Measurements from ENCODE around the gene DCTN1.
A peak's percentile ranks its signal among the peaks of the same experiment; 100 is the strongest.
"Not testable (repeated sequence)": the region's sequence is repeated elsewhere in the genome, so short reads cannot be mapped to it uniquely, and the experiment has no call there.

Gene DCTN1

GRCh38 chr2:74357627-74358026, 22.5 kb downstream of the DCTN1 start:
- no peak for TF ChIP-seq CTCF (IDR thresholded peaks at IDR 0.05; ENCODE audit: extremely low read depth, missing control alignments)
- DNase-seq (ENCODE audit: low spot score) = no peak

- no peak for DNase-seq (ENCODE audit: low spot score)
- TF ChIP-seq CTCF (IDR thresholded peaks at IDR 0.05; ENCODE audit: extremely low read depth, missing control alignments) = no peak
Observed at GRCh38 chr2:74349889-74350288, 30.2 kb downstream of the DCTN1 start.

GRCh38 chr2:74347742-74348141, 32.4 kb downstream of the DCTN1 start:
- TF ChIP-seq CTCF (IDR thresholded peaks at IDR 0.05; ENCODE audit: extremely low read depth, missing control alignments) = no peak
- no peak for DNase-seq (ENCODE audit: low spot score)

GRCh38 chr2:74347303-74347702, 32.8 kb downstream of the DCTN1 start:
- no peak for DNase-seq (ENCODE audit: low spot score)
- TF ChIP-seq CTCF (IDR thresholded peaks at IDR 0.05; ENCODE audit: extremely low read depth, missing control alignments) = no peak

- DNase-seq (ENCODE audit: low spot score) = no peak
- no peak for TF ChIP-seq CTCF (IDR thresholded peaks at IDR 0.05; ENCODE audit: extremely low read depth, missing control alignments)
Observed at GRCh38 chr2:74345272-74345943, 34.7 kb downstream of the DCTN1 start.

- DNase-seq (ENCODE audit: low spot score) = no peak
- no peak for TF ChIP-seq CTCF (IDR thresholded peaks at IDR 0.05; ENCODE audit: extremely low read depth, missing control alignments)
Observed at GRCh38 chr2:74343316-74343715, 36.8 kb downstream of the DCTN1 start, which contains the start of gene SLC4A5. SLC4A5 (minus strand) TSS chr2:74343416; CDS start chr2:74315023, 28,393 bp downstream.

- DNase-seq (ENCODE audit: low spot score) = not testable (repeated sequence)
Observed at GRCh38 chr2:74336227-74336626, 43.9 kb downstream of the DCTN1 start.

GRCh38 chr2:74334931-74335333, 45.2 kb downstream of the DCTN1 start:
- peak; percentile 68 for DNase-seq (ENCODE audit: low spot score)

More at GRCh38 chr2:74334931-74335333, 45.2 kb downstream of the DCTN1 start:
- peak; percentile 90 for TF ChIP-seq CTCF (IDR thresholded peaks at IDR 0.05; ENCODE audit: extremely low read depth, missing control alignments)

Measured in GM20000 (cell line).